ENCODE results near the gene PBX1.

Gene PBX1

DNA sequence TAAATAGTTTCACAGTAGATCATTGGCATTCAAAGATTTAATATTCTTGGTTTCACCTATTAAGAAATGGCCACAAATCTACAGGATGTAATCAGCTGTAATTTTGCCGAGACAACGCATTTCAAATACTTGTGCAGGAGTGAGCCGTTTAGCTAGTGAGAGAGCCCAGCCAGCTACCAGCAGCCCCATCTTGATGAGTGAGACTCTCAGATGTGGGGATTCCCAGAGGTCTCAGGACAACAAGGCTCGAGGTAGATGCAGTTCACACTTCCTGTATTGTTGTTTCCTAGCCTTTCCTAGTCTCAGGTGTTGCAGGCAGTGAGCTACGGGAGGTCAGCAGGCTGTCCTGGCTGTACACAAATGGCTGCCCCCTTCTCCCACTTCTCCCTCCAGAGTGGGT, 108.6 kb downstream of the PBX1 start:
- DNase-seq (ENCODE audit: low read depth, low spot score): no peak

DNA sequence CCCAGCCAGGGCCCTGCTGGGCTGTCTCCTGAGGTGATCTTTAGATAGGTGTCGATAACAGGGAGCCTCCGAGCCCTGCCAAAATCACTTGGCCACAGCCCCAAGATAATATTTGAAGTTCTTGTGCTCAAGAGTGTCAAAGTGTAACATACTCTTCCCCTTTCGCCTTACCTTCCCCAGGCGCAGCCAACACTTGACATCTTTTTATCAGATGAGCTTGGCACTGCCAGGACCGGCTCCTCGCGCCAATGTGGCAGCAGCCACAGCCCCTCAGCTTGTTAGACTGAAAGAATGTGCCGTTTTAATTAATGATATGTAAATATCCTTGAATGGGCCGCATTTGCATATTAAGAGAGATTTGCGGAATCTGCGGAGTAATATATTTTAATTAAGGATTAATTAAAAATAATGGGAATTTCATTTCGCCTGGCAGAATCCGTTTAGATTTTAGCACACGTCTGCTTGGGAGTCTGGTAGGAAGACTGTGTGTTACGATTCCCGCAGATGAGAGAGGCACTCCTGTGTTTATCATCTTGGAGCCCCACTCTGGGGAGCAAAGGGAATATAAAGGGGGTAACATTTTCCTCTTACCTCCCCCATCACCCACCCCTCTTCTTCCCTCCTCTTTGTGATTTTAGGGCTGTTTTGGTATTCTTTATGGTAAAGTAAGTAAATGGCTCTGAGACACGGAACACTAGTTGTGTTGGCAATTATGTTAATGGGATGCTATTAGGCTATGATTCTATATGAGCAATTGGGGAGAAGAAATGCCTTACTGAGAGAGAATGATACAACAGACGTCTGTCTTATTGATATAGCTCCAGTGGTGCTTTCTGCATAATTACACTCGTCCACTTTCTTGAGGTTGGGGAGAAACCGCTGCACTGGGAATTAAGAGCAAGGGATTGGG, 109.8 kb downstream of the PBX1 start:
- no peak for DNase-seq (ENCODE audit: low read depth, low spot score)

DNA sequence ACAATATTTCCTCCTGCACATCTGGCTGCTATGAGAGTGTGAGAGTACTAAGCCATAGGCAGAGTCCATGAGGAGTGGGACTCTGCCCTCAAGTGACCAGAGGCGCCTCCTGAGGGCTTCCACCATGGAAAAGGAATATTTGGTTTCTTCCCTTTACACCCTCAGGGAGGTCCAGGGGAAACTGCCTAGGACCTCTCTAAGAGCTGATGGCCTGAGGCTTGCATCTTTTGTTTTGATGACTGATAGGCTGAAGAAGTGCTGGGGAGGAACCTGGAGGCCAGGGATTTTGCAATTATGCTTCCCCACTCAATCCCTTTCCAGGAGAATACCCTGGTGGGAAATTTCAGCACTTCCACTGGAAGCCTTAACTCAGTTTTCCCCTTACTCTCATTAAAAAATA, 111.0 kb downstream of the PBX1 start:
- DNase-seq (ENCODE audit: low read depth, low spot score): no peak

DNA sequence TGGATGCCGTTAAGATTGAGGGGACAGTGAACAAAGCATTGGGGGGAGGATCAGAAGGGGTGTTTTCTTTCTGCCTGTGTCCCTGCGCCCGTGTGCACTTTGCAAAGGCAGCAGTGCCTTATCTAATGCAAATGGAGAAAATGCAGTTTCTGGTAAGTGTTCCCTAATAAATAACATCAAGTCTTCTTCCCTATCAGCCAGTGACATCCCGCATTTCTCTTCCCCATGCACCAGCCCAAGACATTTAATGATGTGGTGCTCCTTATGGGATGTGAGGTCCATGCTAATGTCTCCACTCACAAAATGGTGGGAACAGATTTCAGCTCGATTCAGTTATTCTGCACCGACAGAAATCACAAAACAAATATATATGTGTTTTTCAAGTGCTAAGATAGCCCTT, 111.8 kb downstream of the PBX1 start:
- no peak for DNase-seq (ENCODE audit: low read depth, low spot score)

DNA sequence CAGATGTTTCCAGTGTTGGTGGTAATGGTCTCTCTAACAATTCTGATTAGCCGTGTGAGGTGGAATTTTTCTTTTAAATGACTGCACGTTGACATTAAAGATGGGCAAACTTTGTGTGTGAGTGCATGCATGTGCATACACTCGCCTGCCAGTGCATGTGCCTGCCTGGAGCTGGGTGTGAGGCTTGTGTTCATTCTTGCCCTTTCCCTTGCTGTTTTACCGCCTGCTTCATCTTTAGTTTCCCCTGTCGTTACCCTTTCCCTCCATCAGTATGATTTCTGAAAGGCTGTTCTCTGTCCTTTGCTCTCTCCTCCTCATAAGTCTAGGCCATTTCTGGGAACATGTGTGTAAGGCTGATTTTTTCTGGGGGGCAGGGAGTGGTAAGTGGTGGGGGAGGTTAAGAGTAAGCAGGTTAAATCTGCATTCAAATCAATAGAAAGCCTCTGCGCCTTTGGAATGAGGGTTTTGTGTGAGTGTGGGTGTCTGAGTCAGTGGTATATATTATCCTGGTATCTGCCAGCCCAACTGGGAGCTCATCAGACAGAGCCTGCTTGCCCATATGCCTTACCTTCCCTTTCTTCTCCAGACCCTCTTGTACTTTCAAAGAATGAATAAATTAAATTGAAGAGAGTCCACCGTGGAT, 112.5 kb downstream of the PBX1 start:
- DNase-seq (ENCODE audit: low read depth, low spot score): no peak

DNA sequence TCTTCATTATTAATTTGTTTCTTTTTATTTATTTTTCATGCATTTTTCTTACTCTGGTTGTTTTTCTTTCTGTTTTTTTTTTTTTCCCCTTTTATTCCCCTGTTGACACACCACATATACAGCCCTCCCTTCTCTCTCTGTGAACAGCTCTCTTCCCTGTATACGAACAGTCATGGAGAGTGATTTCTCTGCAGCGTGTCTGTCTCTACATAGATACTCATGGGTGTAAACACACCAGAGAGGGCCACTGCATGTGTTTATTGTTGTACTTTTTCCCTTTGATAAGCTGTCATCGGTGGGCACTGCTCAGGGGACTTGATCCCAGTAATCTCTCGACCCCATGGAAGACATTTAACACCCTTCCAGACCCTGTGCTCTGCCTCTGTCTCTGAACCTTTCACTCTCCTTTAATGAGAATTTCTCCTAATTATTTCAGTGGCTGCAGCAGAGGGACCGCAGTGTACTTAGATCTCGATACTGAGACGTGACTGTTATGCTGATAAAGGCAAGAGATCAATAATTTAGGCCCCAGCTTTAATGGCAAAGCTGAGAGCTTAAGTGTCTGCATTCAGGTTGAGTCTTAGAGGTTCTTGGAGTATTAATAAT, 113.1 kb downstream of the PBX1 start:
- DNase-seq (ENCODE audit: low read depth, low spot score): no peak

DNA sequence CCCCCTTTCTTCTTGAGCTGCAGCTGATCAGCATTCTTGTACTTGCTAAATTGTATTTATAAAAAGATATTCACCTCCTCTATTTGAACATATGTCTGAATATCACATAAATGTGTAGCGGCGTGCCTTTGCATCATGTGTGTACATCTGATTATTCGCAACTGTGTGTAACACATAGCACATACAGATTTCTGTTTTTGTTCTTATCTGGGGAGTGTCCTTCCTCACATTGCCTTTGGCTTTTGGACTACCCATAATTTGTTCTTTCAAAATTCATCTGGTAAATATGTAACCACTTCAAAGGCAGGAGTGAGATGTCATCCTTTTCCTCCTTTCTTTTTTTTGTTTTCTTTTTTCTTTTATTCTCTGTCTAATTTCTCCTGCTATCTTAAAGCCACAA, 113.6 kb downstream of the PBX1 start:
- DNase-seq (ENCODE audit: low read depth, low spot score): no peak

DNA sequence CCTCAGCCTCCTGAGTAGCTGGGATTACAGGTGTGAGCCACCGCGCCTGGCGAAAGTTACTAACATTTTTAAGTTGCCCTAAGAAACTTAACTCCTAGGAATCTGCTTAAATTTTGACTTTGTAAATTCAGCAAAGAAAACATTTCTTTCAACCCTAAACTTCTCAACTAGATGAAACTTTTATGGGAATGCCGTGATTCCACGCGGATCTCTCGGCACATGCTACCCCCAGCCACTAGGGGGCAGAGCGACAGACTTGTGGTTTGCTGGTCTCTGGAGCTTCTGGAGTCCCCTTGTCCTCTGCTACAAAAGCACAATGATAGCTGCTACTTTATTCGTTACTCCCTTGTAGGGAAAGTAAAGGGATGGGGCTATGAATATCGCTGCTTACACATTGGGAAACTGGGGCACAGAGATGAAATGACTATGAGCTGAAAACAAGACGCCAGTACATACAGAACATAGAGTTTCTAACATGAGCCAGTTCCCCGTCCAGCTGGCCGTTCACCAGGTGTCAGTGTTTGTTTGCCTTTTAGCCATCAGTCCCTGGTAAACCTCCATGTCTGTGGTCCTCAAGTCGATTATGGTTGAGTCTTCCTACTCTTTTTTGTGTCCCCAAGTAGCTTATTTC, 114.7 kb downstream of the PBX1 start:
- DNase-seq (ENCODE audit: low read depth, low spot score): no peak

DNA sequence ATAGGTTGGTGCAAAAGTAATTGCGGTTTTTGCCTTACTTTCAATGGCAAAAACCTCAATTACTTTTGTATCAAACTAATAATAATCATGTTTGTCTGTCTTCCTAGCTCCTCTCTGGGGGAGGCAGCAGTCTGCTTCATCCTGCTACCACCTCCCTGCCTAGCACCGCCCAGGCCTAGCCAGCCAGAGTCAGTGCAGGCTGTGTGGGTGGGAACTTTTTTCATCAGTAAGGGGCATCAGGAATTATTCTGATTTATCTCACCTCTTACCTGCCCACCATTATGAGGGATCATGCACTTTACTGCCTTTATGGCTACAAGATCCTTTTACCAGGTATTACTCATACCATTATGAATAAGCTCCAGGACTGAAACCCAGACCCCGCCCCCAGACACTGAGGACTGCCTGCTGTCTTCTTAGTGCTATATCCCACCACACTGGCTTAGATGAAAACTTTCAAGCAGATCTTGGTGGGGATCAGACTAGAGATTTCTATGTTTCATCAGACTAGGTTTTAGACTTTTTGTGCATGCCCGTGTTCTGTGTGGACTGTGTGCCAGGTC, 116.4 kb downstream of the PBX1 start:
- no peak for DNase-seq (ENCODE audit: low read depth, low spot score)

DNA sequence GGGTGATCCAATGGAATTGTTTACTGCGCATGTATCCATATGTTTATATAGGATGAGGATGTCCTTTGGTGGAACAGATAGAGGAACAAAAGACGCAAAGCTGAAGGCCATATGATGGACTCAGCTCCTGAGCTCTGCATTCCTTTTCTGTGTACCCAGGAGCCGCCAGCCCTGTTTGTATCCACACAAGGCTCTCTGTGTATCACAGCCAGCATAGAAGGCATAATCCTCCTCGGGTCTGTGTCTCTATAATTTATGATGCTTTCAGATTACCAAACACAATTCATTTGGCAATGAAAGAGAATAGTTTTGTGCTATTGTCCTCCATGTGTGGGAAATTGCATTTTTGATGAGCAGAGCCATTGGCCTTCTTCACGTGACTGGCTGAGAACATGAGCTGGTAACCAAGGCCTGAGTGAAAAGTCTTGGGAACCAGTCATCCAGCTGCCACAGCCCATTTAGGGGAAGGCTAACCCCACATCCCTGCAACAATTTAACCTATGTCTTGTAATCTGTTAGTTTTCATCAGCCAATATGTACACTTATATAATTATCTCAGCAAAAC, 119.2 kb downstream of the PBX1 start:
- no peak for DNase-seq (ENCODE audit: low read depth, low spot score)

DNA sequence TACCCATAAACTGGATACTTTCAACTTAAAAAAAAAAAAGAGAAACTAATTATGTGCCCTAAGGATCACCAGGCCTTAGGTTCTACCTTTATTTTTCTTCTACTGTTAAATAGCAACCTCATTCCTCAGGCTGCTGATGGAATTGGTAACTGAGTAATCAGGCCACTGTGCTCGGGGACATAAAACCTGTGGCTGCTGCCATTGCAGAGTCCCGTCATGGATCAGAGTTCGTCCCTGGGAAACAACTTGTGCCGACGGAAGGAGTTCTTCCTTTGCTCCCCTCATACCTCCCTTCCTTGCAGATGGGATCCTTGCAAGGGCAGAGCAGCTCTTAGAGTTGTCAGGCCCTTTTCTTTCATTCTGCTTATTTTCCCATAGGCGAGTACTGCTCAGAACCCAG, 123.6 kb downstream of the PBX1 start:
- DNase-seq (ENCODE audit: low read depth, low spot score): no peak

DNA sequence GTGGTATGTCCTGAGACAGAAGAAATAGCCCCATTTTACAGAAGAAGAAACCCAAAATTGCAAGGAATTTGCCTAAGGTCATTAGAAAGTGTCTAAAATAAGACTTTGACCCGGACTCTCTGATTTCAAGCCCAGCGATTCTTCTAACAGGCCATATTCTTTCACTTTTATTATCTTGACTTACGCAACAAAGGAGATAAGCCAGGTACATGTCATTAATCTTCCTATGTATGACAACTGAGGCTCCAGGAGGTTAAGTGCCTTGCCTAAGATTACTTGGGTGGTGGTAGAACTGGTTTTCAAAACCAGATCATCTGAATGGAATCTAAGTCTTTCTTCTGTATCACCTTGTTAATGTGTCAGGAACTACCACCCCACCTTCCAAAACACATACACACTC, 124.3 kb downstream of the PBX1 start:
- DNase-seq (ENCODE audit: low read depth, low spot score): no peak

DNA sequence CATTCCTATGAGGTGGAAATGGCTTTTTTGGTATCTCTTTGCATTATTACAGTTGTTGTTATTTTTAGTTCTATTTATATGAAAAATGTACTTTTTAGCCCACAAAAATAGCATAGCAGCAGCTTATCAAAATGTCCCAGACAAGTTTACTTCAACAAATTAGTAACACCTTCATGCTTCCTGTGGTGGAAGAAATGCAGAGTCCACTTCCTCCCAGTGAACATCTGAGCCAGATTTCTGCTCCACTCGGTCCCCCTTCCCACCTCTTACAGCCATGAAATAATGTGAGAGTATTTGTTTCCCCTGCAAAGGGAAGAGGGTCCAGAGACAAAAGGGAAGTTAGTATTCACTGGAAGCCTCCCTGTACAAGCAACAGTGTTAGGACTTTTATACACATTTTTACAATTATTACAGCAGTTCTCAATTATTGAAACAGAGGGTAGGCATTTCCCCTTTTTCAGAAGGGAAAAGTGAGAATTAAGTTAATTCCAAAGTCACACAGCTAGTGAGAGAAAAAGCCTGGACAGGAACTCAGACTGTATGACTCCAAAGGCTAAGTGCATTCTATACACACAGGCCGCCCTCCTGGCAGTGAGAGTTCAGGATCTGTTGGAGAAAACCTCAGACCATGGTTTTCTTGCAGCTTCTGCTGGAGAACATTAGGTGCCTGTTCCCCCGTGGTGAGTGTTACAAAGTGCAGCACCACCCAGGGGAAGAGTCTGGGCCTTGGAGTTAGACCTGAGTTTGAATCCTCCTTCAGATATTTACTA, 126.5 kb downstream of the PBX1 start:
- no peak for DNase-seq (ENCODE audit: low read depth, low spot score)

DNA sequence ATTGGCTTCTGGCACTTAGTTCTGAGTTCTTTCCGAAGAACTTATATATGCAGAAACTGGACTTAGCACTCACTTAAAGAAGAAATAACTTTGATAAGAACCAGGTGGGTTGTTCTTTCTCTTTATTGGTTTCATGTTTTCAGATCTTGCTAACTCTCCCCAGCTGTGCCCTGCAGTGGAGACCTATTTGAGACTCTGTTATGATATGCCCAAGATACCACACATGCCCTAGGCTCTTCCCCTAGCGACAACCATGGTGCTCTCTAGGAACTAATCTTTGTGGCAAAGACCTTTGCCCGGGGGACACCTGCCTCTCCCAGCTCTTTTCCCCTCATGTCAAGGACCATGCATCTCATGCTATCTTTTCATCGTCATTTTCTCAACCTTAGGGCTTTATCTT, 128.8 kb downstream of the PBX1 start:
- DNase-seq (ENCODE audit: low read depth, low spot score): no peak

DNA sequence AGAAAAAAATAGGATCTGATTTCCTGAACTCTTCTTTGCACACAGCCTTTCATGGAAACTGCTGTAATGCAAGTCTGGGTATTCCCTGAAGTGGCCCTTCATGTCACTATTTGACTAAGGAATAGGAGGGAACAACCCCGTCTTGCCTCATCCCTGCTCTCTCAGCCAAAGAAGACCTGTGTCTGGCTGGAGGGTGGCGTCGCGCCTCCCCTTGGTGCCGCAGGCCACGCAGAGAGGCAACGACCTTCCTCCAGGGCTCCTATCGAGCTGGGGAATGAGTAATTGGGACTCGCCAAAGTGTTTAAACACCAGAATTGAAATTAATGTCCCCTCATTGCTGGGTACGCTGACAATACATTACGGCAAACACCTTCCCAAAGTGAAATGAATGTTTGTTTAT, 129.8 kb downstream of the PBX1 start:
- no peak for DNase-seq (ENCODE audit: low read depth, low spot score)

DNA sequence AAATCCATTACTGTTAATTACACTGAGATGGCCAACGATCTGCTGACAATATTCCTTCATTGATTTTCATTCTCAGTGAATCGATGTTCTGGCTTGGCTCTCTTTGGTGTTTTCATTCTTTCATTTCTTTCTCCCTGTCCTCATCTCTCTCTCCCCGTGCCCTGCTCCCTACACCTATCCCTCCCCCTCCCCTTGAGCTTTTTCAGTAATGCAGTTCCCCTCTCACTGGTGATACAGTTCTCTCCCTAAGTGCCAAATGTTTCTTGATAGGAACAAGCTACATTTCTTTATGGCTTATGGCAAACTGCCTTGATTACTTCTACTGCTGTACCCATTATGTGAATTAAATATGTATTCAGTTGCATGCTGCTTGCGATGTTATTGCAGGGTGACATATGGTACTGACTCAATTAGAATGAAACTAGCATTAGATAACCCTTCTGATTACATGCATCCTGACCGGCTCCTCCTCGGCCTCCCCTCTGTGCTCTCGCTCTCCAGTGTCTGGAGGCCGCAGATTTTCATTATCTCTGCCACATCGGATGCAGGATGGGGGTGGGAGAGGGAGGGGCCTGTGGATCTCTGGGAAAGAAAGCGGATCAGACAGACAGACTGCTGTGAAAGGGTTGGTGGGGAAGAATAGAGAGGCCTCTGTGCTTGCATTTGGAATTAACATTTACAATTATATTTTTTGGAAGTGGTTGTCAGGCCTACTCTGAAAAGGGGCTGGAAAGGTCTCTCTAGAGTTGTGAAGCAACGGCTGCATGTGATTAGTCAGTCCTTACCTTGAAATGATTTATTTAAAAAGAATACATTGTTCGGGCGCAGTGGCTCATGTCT, 130.9 kb downstream of the PBX1 start:
- no peak for DNase-seq (ENCODE audit: low read depth, low spot score)

DNA sequence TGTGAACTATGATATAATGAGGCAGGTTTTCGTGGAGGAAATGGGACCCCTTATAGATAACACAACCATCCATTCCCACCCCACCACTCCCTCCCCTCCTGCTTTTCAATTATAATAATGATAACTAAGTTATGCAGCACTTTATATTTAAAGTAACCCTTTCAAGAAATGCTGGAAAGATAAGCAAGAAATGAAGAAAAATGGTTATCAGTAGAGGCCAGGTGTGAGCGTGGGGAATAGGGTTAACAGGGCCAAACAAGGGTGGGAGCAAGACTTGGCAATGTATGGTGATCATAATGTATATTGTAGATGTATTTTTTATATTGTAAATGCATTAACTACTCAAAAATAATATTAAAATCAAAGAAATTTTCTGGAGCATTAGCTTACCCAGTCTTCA, 133.4 kb downstream of the PBX1 start:
- DNase-seq (ENCODE audit: low read depth, low spot score): no peak

DNA sequence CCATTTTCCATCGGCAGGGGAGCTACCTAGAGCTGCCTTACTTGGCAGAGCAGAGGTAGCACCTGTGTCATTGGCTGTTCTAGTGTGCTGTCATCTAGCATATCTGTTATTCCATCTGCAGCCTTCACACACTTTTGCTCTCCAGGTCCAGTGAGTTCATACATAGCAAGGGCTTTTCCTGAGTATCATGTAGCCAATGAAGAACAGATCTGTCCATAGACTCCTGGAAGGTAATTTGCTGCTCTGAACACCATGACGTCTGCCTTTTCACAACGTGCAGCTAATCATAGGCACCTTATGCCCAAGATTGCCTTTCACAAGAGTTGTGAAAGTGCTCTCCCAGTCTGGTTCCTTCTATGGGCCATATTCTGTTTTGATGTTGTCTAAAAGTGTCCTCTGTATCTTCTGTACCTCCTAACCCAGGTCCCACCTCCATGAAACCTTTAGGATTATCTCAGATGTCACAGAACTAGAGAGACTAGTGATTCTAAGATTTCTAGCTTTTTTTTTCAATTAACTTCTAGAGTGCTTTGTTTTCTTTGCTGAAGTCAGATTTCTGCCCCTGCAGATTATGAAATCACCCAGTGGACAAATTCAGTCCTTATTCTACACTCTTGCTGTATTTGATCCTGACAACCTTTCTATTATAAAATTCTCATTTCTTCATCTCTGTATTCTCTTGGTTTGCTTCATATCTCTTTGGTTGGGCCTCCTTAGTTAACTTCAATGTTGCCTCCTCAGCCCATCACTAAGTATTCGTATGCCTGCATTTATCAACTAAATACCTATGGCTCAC, 134.8 kb downstream of the PBX1 start:
- DNase-seq (ENCODE audit: low read depth, low spot score): no peak

DNA sequence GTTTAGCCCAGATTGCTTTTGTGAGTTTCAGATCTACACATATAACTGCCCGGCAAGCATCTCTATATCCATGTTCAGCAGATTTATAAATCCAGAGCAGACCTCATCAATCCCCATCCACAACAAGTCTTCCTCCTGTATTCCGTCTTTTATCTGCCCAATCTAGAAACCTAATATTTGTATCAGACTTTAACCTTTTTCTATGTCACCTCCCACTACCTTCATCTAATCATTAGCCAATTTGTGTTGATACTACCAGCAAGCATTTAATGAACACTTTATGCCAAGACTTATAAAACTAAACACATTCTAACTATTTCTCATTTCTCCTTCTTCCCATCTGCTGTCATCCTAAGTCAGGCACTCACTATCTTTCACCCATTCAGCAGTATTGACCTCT, 135.5 kb downstream of the PBX1 start:
- no peak for DNase-seq (ENCODE audit: low read depth, low spot score)
